HepG2 (cell line): ENCODE measurements around the gene NCOA6. TPM values are rescaled to one million over a fixed set of nuclear protein-coding genes. Genes with fewer than 3 reads are reported as not detected.

ENCODE experiments used
- ATAC-seq: fragments of 200-7000 bp; cut with Tn5 transposase; 3 replicates; pipeline ENCODE4 v1.9.1; 2020; ENCODE audit warnings: mild to moderate bottlenecking, moderate library complexity
- BruUV-seq: library from RNA; stranded (reverse); fragments of 400-500 nt; replicated peaks from 2 replicates; lab custom pipeline; 2021; lab: Mats Ljungman, UMichigan
- CTCF ChIA-PET: fragments of 300-600 bp; formaldehyde crosslinking; extraction: SDS; loops from one replicate; lab custom pipeline; 2021; ENCODE audit warnings: low total read pairs, inconsistent platforms, low intra/inter-chr PET ratio; lab: Yijun Ruan, JAX
- POLR2A ChIA-PET: fragments of 350-600 bp; sonication (Branson Sonifier 250); formaldehyde crosslinking; loops from one replicate; lab custom pipeline; 2020; ENCODE audit warnings: antibody characterized with exemption, inconsistent platforms; lab: Yijun Ruan, JAX
- DNase-seq: peaks from one replicate; pipeline ENCODE4 v3.0.0-alpha.2; 2015; ENCODE audit warnings: low spot score
- FAIRE-seq: peaks from 3 replicates; lab custom pipeline; 2011; peaks lifted over from hg19 to GRCh38; lab: Jason Lieb, UNC
- H2AFZ ChIP-seq: one replicate; pipeline ENCODE4 v1.6.1; 2011; ENCODE audit warnings: low read length, inconsistent platforms
- H3K27ac ChIP-seq: fragments of 300-600 bp; 3 replicates; pipeline ENCODE4 v1.8.0; 2011; ENCODE audit warnings: mixed run types, mild to moderate bottlenecking, mixed read lengths, low read length, inconsistent platforms; ENCODE audit not compliant: insufficient read depth; ENCODE audit errors: extremely low read length
- H3K27me3 ChIP-seq, 2 experiments: fragments of 200-600 bp in 1 of 2; 2 replicates in 1 of 2; 3 replicates in 1 of 2; pipeline versions ENCODE4 v1.6.0 to v1.8.0; 2011; ENCODE audit warnings: low read length in 2 of 2, mild to moderate bottlenecking in 2 of 2, moderate library complexity in 2 of 2, inconsistent platforms in 1 of 2; ENCODE audit not compliant: insufficient read depth in 2 of 2, control insufficient read depth in 1 of 2
- H3K36me3 ChIP-seq, 2 experiments: fragments of 200-600 bp in 1 of 2; replicated peaks in 1 of 2; 2 replicates in 1 of 2; 3 replicates in 1 of 2; pipeline versions ENCODE4 v1.5.1 to v1.8.0; 2011; ENCODE audit warnings: low read length in 2 of 2, inconsistent platforms in 1 of 2; ENCODE audit not compliant: insufficient read depth in 2 of 2, control insufficient read depth in 1 of 2
- H3K4me1 ChIP-seq: 2 replicates; pipeline ENCODE4 v1.5.1; 2012; ENCODE audit warnings: low read length, inconsistent platforms; ENCODE audit not compliant: insufficient read depth
- H3K4me2 ChIP-seq: 2 replicates; pipeline ENCODE4 v1.6.0; 2011; ENCODE audit warnings: low read depth, low read length, inconsistent platforms
- H3K4me3 ChIP-seq, 3 experiments: fragments of 200-600 bp in 1 of 3; sonication (generic), shearing (Covaris generic) in 1 of 3; replicated peaks in 1 of 3; 2 replicates each; pipeline ENCODE4 v1.5.1; 2011 to 2016; ENCODE audit warnings: low read length in 3 of 3, inconsistent platforms in 2 of 3, low read depth in 2 of 3, mild to moderate bottlenecking in 2 of 3, control low read depth in 1 of 3, mixed read lengths in 1 of 3; ENCODE audit not compliant: insufficient read depth in 1 of 3
- H3K79me2 ChIP-seq: one replicate; pipeline ENCODE4 v1.6.1; 2011; ENCODE audit warnings: low read length, inconsistent platforms; ENCODE audit not compliant: insufficient read depth
- H3K9ac ChIP-seq: 2 replicates; pipeline ENCODE4 v1.6.0; 2011; ENCODE audit warnings: mild to moderate bottlenecking, low read depth, low read length, inconsistent platforms; ENCODE audit not compliant: insufficient read depth
- H3K9me3 ChIP-seq: 2 replicates; pipeline ENCODE4 v1.5.1; 2012; ENCODE audit warnings: mild to moderate bottlenecking, low read length
- H4K20me1 ChIP-seq: 2 replicates; pipeline ENCODE4 v1.6.0; 2011; ENCODE audit warnings: inconsistent platforms, mild to moderate bottlenecking, low read length, moderate library complexity; ENCODE audit not compliant: insufficient read depth
- ARNT ChIP-seq: fragments of 450-650 bp; IDR thresholded peaks from 2 replicates; pipeline ENCODE4 v1.6.1; 2017
- CSRNP1 ChIP-seq: sonication (generic); formaldehyde crosslinking; IDR thresholded peaks from 2 replicates; pipeline ENCODE4 v1.8.1; 2023; ENCODE audit warnings: mild to moderate bottlenecking, missing genetic modification reagents
- FUBP1 ChIP-seq: sonication (generic); formaldehyde crosslinking; IDR thresholded peaks from 2 replicates; pipeline ENCODE4 v1.5.1; 2020; ENCODE audit warnings: missing genetic modification reagents, mild to moderate bottlenecking, borderline replicate concordance
- GABPA ChIP-seq, 2 experiments: IDR thresholded peaks; 2 replicates each; pipeline ENCODE4 v1.6.1; 2011 to 2016; ENCODE audit warnings: low read depth in 2 of 2, low read length in 1 of 2, missing biosample characterization in 1 of 2, missing genetic modification characterization in 1 of 2
- GATAD1 ChIP-seq: IDR thresholded peaks from 2 replicates; pipeline ENCODE4 v1.6.1; 2016; ENCODE audit warnings: missing genetic modification reagents, missing compliant biosample characterization
- JARID2 ChIP-seq: sonication (generic); formaldehyde crosslinking; IDR thresholded peaks from 2 replicates; pipeline ENCODE4 v1.8.1; 2023; ENCODE audit warnings: missing genetic modification reagents, inconsistent platforms; ENCODE audit not compliant: insufficient replicate concordance
- JUNB ChIP-seq: sonication (generic); formaldehyde crosslinking; IDR thresholded peaks from 2 replicates; pipeline ENCODE4 v1.8.0; 2022; ENCODE audit warnings: missing genetic modification reagents, mild to moderate bottlenecking, borderline replicate concordance
- KMT2B ChIP-seq: IDR thresholded peaks from 2 replicates; pipeline ENCODE4 v1.6.1; 2016; ENCODE audit warnings: missing genetic modification reagents, missing compliant biosample characterization
- REPIN1 ChIP-seq: sonication (generic); formaldehyde crosslinking; IDR thresholded peaks from 2 replicates; pipeline ENCODE4 v1.8.0; 2022; ENCODE audit warnings: missing genetic modification reagents, low read depth, mild to moderate bottlenecking, borderline replicate concordance
- ZNF547 ChIP-seq: sonication (generic); formaldehyde crosslinking; IDR thresholded peaks from 2 replicates; pipeline ENCODE4 v1.5.1; 2020; ENCODE audit warnings: mild to moderate bottlenecking, missing genetic modification reagents
- ZNF563 ChIP-seq: sonication (generic); formaldehyde crosslinking; IDR thresholded peaks from 2 replicates; pipeline ENCODE4 v1.8.0; 2022; ENCODE audit warnings: mild to moderate bottlenecking, moderate library complexity, missing genetic modification reagents
- ZNF7 ChIP-seq: IDR thresholded peaks from 2 replicates; pipeline ENCODE4 v1.6.1; 2016; ENCODE audit warnings: missing biosample characterization, missing genetic modification reagents
- ZNF709 ChIP-seq: sonication (generic); formaldehyde crosslinking; IDR thresholded peaks from 2 replicates; pipeline ENCODE4 v1.5.0; 2020; ENCODE audit warnings: mild to moderate bottlenecking, missing genetic modification reagents
- ZNF773 ChIP-seq: sonication (generic); formaldehyde crosslinking; IDR thresholded peaks from 2 replicates; pipeline ENCODE4 v1.4.0; 2020; ENCODE audit warnings: missing genetic modification reagents, borderline replicate concordance
- WGBS: methylation state at CpG from one replicate; pipeline ENCODE4 v1.1.6; 2017; ENCODE audit warnings: low lambda C conversion rate; 5-methylcytosine and 5-hydroxymethylcytosine counted together
- in situ Hi-C: cut with HindIII; loops from 2 replicates; pipeline ENCODE4 v1.10.0; 2017; ENCODE audit warnings: low pct_unique_long_range_greater_than_20kb; ENCODE audit not compliant: extremely low pct_ligation_motif_present
- intact Hi-C: fragments of 100-400 bp; cut with micrococcal nuclease; formaldehyde crosslinking; loops from one replicate; pipeline ENCODE4 v1.10.0; 2022; ENCODE audit not compliant: unreplicated experiment
- polyA plus RNA-seq, 8 experiments: library from polyadenylated mRNA; depleted of rRNA in 3 of 8; stranded (reverse) in 7 of 8; unstranded in 1 of 8; fragments of >200 nt; fragmentation: Illumina TruSeq in 4 of 8; extraction: Trizol in 4 of 8; gene quantifications; 2 replicates each; pipeline versions ENCODE4 v1.2.1 to v1.2.3, GENCODE V29; 2011 to 2016; ENCODE audit warnings: low read depth in 4 of 8, missing spikeins in 1 of 8, mixed read lengths in 1 of 8; ENCODE audit not compliant: insufficient read depth in 1 of 8
- total RNA-seq, 5 experiments: library from RNA; depleted of rRNA; stranded (reverse); fragments of >200 nt; fragmentation: Illumina TruSeq; extraction: Trizol; gene quantifications; 2 replicates each; pipeline ENCODE4 v1.2.3, GENCODE V29; 2016; ENCODE audit warnings: low read depth in 1 of 5
- TF ChIP-seq, protein P1 (sequence below): sonication (generic); formaldehyde crosslinking; IDR thresholded peaks from 2 replicates; pipeline ENCODE4 v1.4.0; 2020; ENCODE audit warnings: missing genetic modification reagents
- TF ChIP-seq, protein P2 (sequence below): sonication (generic); formaldehyde crosslinking; IDR thresholded peaks from 2 replicates; pipeline ENCODE4 v1.4.0; 2020; ENCODE audit warnings: low read depth, mild to moderate bottlenecking, missing genetic modification reagents

Gene NCOA6
- total and polyA plus RNA-seq, 2 of the 13 experiments (the other 11 are each of a cell fraction or from before 2014, with no cell fraction given): 11.2 to 29.3 TPM

- H3K27ac ChIP-seq: no peak overlapping the region
- no peak for ATAC-seq
- DNase-seq: no peak
- H3K4me1 ChIP-seq: no peaks in the 10 kb centered on the region
- ChIA-PET POLR2A (no interaction called here), CTCF (no interaction called here)
- intact Hi-C loops (no loop called here), in situ Hi-C loops (no loop called here)
- peaks cover 87% of the 10 kb centered on the region for H3K79me2 ChIP-seq
- H3K36me3 ChIP-seq: peaks cover 0 to 6% of the 10 kb centered on the region in 2 experiments; a peak in 4 of 5 replicates
- H3K4me2 ChIP-seq: no peak overlapping the region
- no peaks in the 10 kb centered on the region for H3K9me3 ChIP-seq
- whole genome bisulfite sequencing: 97% methylated on average over 8 of the region's 8 CpGs
- no peak for FAIRE-seq
- no peak overlapping the region for H3K4me3 ChIP-seq
- no peaks in the 10 kb centered on the region for H3K27me3 ChIP-seq
- no peak overlapping the region for H3K9ac ChIP-seq
- BruUV-seq: no TSS peak
- H2AFZ ChIP-seq: no peak overlapping the region
- H4K20me1 ChIP-seq: 0 out of 2 replicates have a peak, but pooled peaks cover 4% of the 10 kb centered on the region
- TF ChIP-seq, protein P1, sequence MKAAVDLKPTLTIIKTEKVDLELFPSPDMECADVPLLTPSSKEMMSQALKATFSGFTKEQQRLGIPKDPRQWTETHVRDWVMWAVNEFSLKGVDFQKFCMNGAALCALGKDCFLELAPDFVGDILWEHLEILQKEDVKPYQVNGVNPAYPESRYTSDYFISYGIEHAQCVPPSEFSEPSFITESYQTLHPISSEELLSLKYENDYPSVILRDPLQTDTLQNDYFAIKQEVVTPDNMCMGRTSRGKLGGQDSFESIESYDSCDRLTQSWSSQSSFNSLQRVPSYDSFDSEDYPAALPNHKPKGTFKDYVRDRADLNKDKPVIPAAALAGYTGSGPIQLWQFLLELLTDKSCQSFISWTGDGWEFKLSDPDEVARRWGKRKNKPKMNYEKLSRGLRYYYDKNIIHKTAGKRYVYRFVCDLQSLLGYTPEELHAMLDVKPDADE (CRISPR knock-in tag): no peak
- 0 out of 2 replicates have a peak, but pooled peaks have one; percentile 15 for TF ChIP-seq ZNF547 (CRISPR knock-in tag)
- no peak for TF ChIP-seq JARID2
- no peak for TF ChIP-seq ZNF7 (CRISPR knock-in tag)
- TF ChIP-seq ZNF563 (CRISPR knock-in tag): peak; percentile 99
- no peak for TF ChIP-seq GABPA (IDR thresholded peaks at IDR 0.05; ENCODE audit: low read depth, low read length)
- no peak for TF ChIP-seq GABPA (CRISPR knock-in tag; IDR thresholded peaks at IDR 0.05; ENCODE audit: low read depth)
- no peak for TF ChIP-seq JUNB
- TF ChIP-seq, protein P2, sequence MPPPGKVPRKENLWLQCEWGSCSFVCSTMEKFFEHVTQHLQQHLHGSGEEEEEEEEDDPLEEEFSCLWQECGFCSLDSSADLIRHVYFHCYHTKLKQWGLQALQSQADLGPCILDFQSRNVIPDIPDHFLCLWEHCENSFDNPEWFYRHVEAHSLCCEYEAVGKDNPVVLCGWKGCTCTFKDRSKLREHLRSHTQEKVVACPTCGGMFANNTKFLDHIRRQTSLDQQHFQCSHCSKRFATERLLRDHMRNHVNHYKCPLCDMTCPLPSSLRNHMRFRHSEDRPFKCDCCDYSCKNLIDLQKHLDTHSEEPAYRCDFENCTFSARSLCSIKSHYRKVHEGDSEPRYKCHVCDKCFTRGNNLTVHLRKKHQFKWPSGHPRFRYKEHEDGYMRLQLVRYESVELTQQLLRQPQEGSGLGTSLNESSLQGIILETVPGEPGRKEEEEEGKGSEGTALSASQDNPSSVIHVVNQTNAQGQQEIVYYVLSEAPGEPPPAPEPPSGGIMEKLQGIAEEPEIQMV (CRISPR knock-in tag): no peak
- no peak for TF ChIP-seq REPIN1 (CRISPR knock-in tag)
- TF ChIP-seq ARNT: no peak
- no peak for TF ChIP-seq CSRNP1 (CRISPR knock-in tag)
- TF ChIP-seq ZNF709 (CRISPR knock-in tag): no peak
- 0 out of 2 replicates have a peak, but pooled peaks have one; percentile 32 for TF ChIP-seq FUBP1 (CRISPR knock-in tag)
- TF ChIP-seq KMT2B (CRISPR knock-in tag): no peak
- TF ChIP-seq ZNF773: 0 out of 2 replicates have a peak, but pooled peaks have one; percentile 29
- no peak for TF ChIP-seq GATAD1
These were observed 28.1 kb downstream of the NCOA6 start for GRCh38 chr20:34797012-34797995.
